HepG2 (cell line): ENCODE results near the gene MFRP. TPM values are rescaled to one million over a fixed set of nuclear protein-coding genes. Genes with fewer than 3 reads are reported as not detected.
A peak's percentile ranks its signal among the peaks of the same experiment; 100 is the strongest.

Source experiments
- CBFB ChIP-seq: sonication (generic); formaldehyde crosslinking; IDR thresholded peaks from 2 replicates; pipeline ENCODE4 v1.4.0; 2020; ENCODE audit warnings: missing genetic modification reagents
- EP300 ChIP-seq, 3 experiments: sonication (generic) in 1 of 3; formaldehyde crosslinking in 1 of 3; IDR thresholded peaks; 2 replicates each; pipeline versions ENCODE4 v1.5.1 to v1.6.1; 2011 to 2020; ENCODE audit warnings: low read depth in 2 of 3, low read length in 2 of 3, borderline replicate concordance in 1 of 3, improper control_type of control experiment in 1 of 3, mild to moderate bottlenecking in 1 of 3, missing genetic modification reagents in 1 of 3, moderate library complexity in 1 of 3
- HCFC1 ChIP-seq: fragments of 150-350 bp; IDR thresholded peaks from 2 replicates; pipeline ENCODE4 v1.6.1; 2014; ENCODE audit warnings: low read depth, low read length
- KDM2A ChIP-seq: sonication (generic); formaldehyde crosslinking; IDR thresholded peaks from 2 replicates; pipeline ENCODE4 v1.4.0; 2020; ENCODE audit warnings: low read depth, missing genetic modification reagents, borderline replicate concordance
- PPARG ChIP-seq: conservative IDR thresholded peaks from 2 replicates; pipeline ENCODE4 v1.6.1; 2016; ENCODE audit warnings: missing biosample characterization, missing genetic modification reagents
- PRPF4 ChIP-seq: fragments of 200-400 bp; formaldehyde crosslinking; IDR thresholded peaks from 2 replicates; pipeline ENCODE4 v1.6.1; 2016; ENCODE audit warnings: low read length, low read depth; ENCODE audit not compliant: poor library complexity, severe bottlenecking
- RBM22 ChIP-seq: fragments of 200-400 bp; formaldehyde crosslinking; optimal IDR thresholded peaks from 2 replicates; pipeline ENCODE3; 2017; ENCODE audit warnings: mild to moderate bottlenecking, low read length, moderate library complexity
- REPIN1 ChIP-seq: sonication (generic); formaldehyde crosslinking; IDR thresholded peaks from 2 replicates; pipeline ENCODE4 v1.8.0; 2022; ENCODE audit warnings: missing genetic modification reagents, low read depth, mild to moderate bottlenecking, borderline replicate concordance
- SAFB2 ChIP-seq: sonication (generic); formaldehyde crosslinking; IDR thresholded peaks from 2 replicates; pipeline ENCODE4 v1.5.1; 2020; ENCODE audit warnings: missing genetic modification reagents, low read depth, mild to moderate bottlenecking, borderline replicate concordance
- SNAPC2 ChIP-seq: sonication (generic); formaldehyde crosslinking; IDR thresholded peaks from 2 replicates; pipeline ENCODE4 v1.8.1; 2022; ENCODE audit warnings: mild to moderate bottlenecking, missing genetic modification reagents
- ZBTB42 ChIP-seq: sonication (generic); formaldehyde crosslinking; IDR thresholded peaks from 2 replicates; pipeline ENCODE4 v1.5.0; 2020; ENCODE audit warnings: mild to moderate bottlenecking, missing genetic modification reagents
- ZNF329 ChIP-seq: sonication (generic); formaldehyde crosslinking; IDR thresholded peaks from 2 replicates; pipeline ENCODE4 v1.9.0; 2021; ENCODE audit warnings: low read depth, mild to moderate bottlenecking, missing genetic modification reagents
- ZNF556 ChIP-seq: sonication (generic); formaldehyde crosslinking; IDR thresholded peaks from 2 replicates; pipeline ENCODE4 v1.4.0; 2020; ENCODE audit warnings: mild to moderate bottlenecking, missing genetic modification reagents, borderline replicate concordance
- ZNF558 ChIP-seq: sonication (generic); formaldehyde crosslinking; IDR thresholded peaks from 2 replicates; pipeline ENCODE4 v1.9.0; 2022; ENCODE audit warnings: mild to moderate bottlenecking, missing genetic modification reagents, borderline replicate concordance
- ZNF678 ChIP-seq: sonication (generic); formaldehyde crosslinking; IDR thresholded peaks from 2 replicates; pipeline ENCODE4 v1.4.0; 2020; ENCODE audit warnings: mild to moderate bottlenecking, missing genetic modification reagents
- ZNF772 ChIP-seq: sonication (generic); formaldehyde crosslinking; IDR thresholded peaks from 2 replicates; pipeline ENCODE4 v1.5.0; 2020; ENCODE audit warnings: mild to moderate bottlenecking, missing genetic modification reagents
- polyA plus RNA-seq, 8 experiments: library from polyadenylated mRNA; depleted of rRNA in 3 of 8; stranded (reverse) in 7 of 8; unstranded in 1 of 8; fragments of >200 nt; fragmentation: Illumina TruSeq in 4 of 8; extraction: Trizol in 4 of 8; gene quantifications; 2 replicates each; pipeline versions ENCODE4 v1.2.1 to v1.2.3, GENCODE V29; 2011 to 2016; ENCODE audit warnings: low read depth in 4 of 8, missing spikeins in 1 of 8, mixed read lengths in 1 of 8; ENCODE audit not compliant: insufficient read depth in 1 of 8
- total RNA-seq, 5 experiments: library from RNA; depleted of rRNA; stranded (reverse); fragments of >200 nt; fragmentation: Illumina TruSeq; extraction: Trizol; gene quantifications; 2 replicates each; pipeline ENCODE4 v1.2.3, GENCODE V29; 2016; ENCODE audit warnings: low read depth in 1 of 5
- TF ChIP-seq, protein P1 (sequence below): sonication (generic); formaldehyde crosslinking; IDR thresholded peaks from 2 replicates; pipeline ENCODE4 v1.4.0; 2020; ENCODE audit warnings: missing genetic modification reagents
- TF ChIP-seq, protein P2 (sequence below): IDR thresholded peaks from 2 replicates; pipeline ENCODE4 v1.6.1; 2016; ENCODE audit warnings: low read depth, missing genetic modification reagents, missing compliant biosample characterization

Gene MFRP
- total and polyA plus RNA-seq, 2 of the 13 experiments (the other 11 are each of a cell fraction or from before 2014, with no cell fraction given) = not detected

GRCh38 chr11:119368121-119369034 lies 21.9 kb upstream of the MFRP start (continued):
- TF ChIP-seq ZNF678 (CRISPR knock-in tag) = 0 out of 2 replicates have a peak, but pooled peaks have one; percentile 50
- no peak for TF ChIP-seq KDM2A
- TF ChIP-seq CBFB (CRISPR knock-in tag) = no peak
- TF ChIP-seq, protein P1, sequence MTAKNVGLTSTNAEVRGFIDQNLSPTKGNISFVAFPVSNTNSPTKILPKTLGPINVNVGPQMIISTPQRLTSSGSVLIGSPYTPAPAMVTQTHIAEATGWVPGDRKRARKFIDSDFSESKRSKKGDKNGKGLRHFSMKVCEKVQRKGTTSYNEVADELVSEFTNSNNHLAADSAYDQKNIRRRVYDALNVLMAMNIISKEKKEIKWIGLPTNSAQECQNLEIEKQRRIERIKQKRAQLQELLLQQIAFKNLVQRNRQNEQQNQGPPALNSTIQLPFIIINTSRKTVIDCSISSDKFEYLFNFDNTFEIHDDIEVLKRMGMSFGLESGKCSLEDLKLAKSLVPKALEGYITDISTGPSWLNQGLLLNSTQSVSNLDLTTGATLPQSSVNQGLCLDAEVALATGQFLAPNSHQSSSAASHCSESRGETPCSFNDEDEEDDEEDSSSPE (CRISPR knock-in tag) = peak; percentile 27; the same call in 1 of the 2 replicates
- TF ChIP-seq SNAPC2 = peak; percentile 55; the same call in 1 of the 2 replicates
- peak; percentile 85 for TF ChIP-seq ZBTB42 (CRISPR knock-in tag)
- no peak for TF ChIP-seq HCFC1
- TF ChIP-seq PRPF4 = no peak
- TF ChIP-seq, protein P2, sequence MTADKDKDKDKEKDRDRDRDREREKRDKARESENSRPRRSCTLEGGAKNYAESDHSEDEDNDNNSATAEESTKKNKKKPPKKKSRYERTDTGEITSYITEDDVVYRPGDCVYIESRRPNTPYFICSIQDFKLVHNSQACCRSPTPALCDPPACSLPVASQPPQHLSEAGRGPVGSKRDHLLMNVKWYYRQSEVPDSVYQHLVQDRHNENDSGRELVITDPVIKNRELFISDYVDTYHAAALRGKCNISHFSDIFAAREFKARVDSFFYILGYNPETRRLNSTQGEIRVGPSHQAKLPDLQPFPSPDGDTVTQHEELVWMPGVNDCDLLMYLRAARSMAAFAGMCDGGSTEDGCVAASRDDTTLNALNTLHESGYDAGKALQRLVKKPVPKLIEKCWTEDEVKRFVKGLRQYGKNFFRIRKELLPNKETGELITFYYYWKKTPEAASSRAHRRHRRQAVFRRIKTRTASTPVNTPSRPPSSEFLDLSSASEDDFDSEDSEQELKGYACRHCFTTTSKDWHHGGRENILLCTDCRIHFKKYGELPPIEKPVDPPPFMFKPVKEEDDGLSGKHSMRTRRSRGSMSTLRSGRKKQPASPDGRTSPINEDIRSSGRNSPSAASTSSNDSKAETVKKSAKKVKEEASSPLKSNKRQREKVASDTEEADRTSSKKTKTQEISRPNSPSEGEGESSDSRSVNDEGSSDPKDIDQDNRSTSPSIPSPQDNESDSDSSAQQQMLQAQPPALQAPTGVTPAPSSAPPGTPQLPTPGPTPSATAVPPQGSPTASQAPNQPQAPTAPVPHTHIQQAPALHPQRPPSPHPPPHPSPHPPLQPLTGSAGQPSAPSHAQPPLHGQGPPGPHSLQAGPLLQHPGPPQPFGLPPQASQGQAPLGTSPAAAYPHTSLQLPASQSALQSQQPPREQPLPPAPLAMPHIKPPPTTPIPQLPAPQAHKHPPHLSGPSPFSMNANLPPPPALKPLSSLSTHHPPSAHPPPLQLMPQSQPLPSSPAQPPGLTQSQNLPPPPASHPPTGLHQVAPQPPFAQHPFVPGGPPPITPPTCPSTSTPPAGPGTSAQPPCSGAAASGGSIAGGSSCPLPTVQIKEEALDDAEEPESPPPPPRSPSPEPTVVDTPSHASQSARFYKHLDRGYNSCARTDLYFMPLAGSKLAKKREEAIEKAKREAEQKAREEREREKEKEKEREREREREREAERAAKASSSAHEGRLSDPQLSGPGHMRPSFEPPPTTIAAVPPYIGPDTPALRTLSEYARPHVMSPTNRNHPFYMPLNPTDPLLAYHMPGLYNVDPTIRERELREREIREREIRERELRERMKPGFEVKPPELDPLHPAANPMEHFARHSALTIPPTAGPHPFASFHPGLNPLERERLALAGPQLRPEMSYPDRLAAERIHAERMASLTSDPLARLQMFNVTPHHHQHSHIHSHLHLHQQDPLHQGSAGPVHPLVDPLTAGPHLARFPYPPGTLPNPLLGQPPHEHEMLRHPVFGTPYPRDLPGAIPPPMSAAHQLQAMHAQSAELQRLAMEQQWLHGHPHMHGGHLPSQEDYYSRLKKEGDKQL (CRISPR knock-in tag) = peak; percentile 60; the same call in 1 of the 2 replicates
- TF ChIP-seq PPARG (CRISPR knock-in tag) = peak; percentile 55; the same call in 1 of the 2 replicates
- peak; percentile 28; the same call in 1 of the 2 replicates for TF ChIP-seq REPIN1
- TF ChIP-seq ZNF772 (CRISPR knock-in tag) = no peak; the same call in 1 of the 2 replicates
- 0 out of 2 replicates have a peak, but pooled peaks have one; percentile 30 for TF ChIP-seq SAFB2 (CRISPR knock-in tag)
- TF ChIP-seq ZNF556 (CRISPR knock-in tag) = peak; percentile 38; the same call in 1 of the 2 replicates
- no peak for TF ChIP-seq ZNF329 (CRISPR knock-in tag)
- peak in 1 of 2 experiments; percentile 65; a peak in 2 of 4 replicates for TF ChIP-seq EP300 (IDR thresholded peaks at IDR 0.05; ENCODE audit: low read depth in 2 of 2, low read length in 2 of 2)
- peak; percentile 33; the same call in 1 of the 2 replicates for TF ChIP-seq EP300 (CRISPR knock-in tag; IDR thresholded peaks at IDR 0.05; ENCODE audit: borderline replicate concordance)
- TF ChIP-seq RBM22 = no peak
- no peak for TF ChIP-seq ZNF558 (CRISPR knock-in tag)
